Nephron (organoid): ENCODE data around the gene LAMA2.
"Not testable (repeated sequence)": the region's sequence is repeated elsewhere in the genome, so short reads cannot be mapped to it uniquely, and the experiment has no call there.

Experiments
- H3K27ac Mint-ChIP-seq, 3 experiments: 2 replicates each; pipeline ENCODE4 v1.8.0; 2020; ENCODE audit warnings: mixed read lengths in 3 of 3, mild to moderate bottlenecking in 2 of 3, moderate library complexity in 1 of 3
- H3K27me3 Mint-ChIP-seq: 2 replicates; pipeline ENCODE4 v1.8.0; 2021; ENCODE audit warnings: low read depth, mild to moderate bottlenecking, moderate library complexity, mixed read lengths
- H3K36me3 Mint-ChIP-seq: 2 replicates; pipeline ENCODE4 v1.8.0; 2020; ENCODE audit warnings: low read depth, mixed read lengths
- H3K4me1 Mint-ChIP-seq: 2 replicates; pipeline ENCODE4 v1.8.0; 2020; ENCODE audit warnings: mixed read lengths
- H3K4me3 Mint-ChIP-seq, 3 experiments: 2 replicates each; pipeline ENCODE4 v1.8.0; 2020; ENCODE audit warnings: mild to moderate bottlenecking in 3 of 3, mixed read lengths in 3 of 3, moderate library complexity in 2 of 3
- H3K9me3 Mint-ChIP-seq: 2 replicates; pipeline ENCODE4 v1.8.0; 2020; ENCODE audit warnings: mixed read lengths
- TF ChIP-seq, protein P1 (sequence below), 3 experiments: fragments of 200-600 bp; sonication (generic); IDR thresholded peaks; one replicate each; pipeline ENCODE4 v1.5.0; 2021; ENCODE audit warnings: antibody characterized with exemption in 3 of 3; ENCODE audit not compliant: unreplicated experiment in 3 of 3

Gene LAMA2

DNA sequence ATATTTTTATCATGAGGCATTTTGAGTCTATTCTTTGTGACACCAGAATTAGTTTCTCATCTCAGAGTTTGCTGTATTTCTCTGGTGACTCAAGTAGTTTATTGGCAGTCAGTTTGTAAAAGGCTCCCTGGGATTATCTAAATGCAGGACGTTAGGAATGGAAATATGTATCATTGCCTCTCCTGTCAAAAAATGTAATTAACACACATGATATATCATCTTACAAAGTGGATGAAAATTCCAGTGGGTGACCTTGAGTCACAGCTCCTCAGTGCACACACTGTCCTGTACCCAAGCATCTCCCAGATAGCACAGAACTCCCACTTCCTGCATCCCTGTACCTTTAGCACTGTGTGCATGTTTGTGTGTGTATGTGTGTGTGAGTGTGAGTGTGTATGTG lies 258.6 kb downstream of the LAMA2 start:
- TF ChIP-seq, protein P1, sequence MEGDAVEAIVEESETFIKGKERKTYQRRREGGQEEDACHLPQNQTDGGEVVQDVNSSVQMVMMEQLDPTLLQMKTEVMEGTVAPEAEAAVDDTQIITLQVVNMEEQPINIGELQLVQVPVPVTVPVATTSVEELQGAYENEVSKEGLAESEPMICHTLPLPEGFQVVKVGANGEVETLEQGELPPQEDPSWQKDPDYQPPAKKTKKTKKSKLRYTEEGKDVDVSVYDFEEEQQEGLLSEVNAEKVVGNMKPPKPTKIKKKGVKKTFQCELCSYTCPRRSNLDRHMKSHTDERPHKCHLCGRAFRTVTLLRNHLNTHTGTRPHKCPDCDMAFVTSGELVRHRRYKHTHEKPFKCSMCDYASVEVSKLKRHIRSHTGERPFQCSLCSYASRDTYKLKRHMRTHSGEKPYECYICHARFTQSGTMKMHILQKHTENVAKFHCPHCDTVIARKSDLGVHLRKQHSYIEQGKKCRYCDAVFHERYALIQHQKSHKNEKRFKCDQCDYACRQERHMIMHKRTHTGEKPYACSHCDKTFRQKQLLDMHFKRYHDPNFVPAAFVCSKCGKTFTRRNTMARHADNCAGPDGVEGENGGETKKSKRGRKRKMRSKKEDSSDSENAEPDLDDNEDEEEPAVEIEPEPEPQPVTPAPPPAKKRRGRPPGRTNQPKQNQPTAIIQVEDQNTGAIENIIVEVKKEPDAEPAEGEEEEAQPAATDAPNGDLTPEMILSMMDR (IDR thresholded peaks at IDR 0.05; ENCODE audit: unreplicated experiment in 3 of 3) = no peak
- Mint-ChIP-seq H3K27ac (peak overlapping the region in 2 of 3 experiments; percentile 58 to 82), H3K4me1 (peaks cover 48% of the 10 kb centered on the region), H3K9me3 (no peaks in the 10 kb centered on the region), H3K27me3 (no peaks in the 10 kb centered on the region), H3K36me3 (no peaks in the 10 kb centered on the region), H3K4me3 (no peak overlapping the region)

DNA sequence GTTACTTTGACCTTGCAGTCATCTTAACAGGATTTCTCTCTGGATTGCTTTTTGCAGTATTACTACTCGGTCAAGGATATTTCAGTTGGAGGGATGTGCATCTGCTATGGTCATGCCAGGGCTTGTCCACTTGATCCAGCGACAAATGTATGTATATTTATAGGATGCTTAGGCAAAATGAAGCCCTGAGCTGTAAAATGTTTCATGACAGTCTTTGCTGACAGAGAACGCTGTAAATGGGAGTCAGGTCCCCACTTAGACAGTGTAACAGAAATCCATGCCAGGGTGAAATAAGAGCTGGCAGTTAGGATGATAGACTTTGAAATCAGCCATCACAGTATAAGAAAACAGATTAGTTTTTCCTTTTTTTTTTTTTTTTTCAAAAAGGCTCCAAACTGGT lies 264.0 kb downstream of the LAMA2 start:
- Mint-ChIP-seq H3K9me3 (no peaks in the 10 kb centered on the region), H3K27me3 (no peaks in the 10 kb centered on the region), H3K36me3 (no peaks in the 10 kb centered on the region), H3K4me1 (peaks cover 34% of the 10 kb centered on the region), H3K27ac (peak overlapping the region; percentile 51 to 89 (median 81)), H3K4me3 (peak overlapping the region in 1 of 3 experiments; percentile 40)
- TF ChIP-seq, protein P1 (IDR thresholded peaks at IDR 0.05; ENCODE audit: unreplicated experiment in 3 of 3) = no peak

DNA sequence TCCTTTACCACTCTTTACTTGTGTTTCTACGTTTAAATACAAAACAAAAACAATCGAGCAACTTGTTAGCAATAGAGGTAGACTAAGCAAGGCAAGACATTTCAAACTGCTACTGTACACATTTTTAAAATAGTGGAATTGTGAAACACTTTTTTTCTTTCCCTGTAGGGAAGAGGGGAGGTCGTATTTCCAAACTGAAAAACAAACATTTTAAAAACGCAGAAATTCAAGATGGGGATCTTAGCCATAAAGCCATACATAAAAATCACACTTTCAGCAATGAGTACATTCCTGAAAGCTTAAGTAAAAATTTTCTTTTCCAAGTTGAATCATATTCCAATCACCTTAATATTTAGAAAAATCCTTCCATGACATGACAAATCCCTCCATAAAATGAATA lies 267.6 kb downstream of the LAMA2 start:
- TF ChIP-seq, protein P1 (IDR thresholded peaks at IDR 0.05; ENCODE audit: unreplicated experiment in 3 of 3) = no peak
- H3K9me3 Mint-ChIP-seq = no peaks in the 10 kb centered on the region
- H3K36me3 Mint-ChIP-seq = no peaks in the 10 kb centered on the region
- H3K27me3 Mint-ChIP-seq = no peaks in the 10 kb centered on the region
- H3K27ac Mint-ChIP-seq = no peak overlapping the region
- H3K4me3 Mint-ChIP-seq = no peak overlapping the region
- peaks cover 31% of the 10 kb centered on the region for H3K4me1 Mint-ChIP-seq

DNA sequence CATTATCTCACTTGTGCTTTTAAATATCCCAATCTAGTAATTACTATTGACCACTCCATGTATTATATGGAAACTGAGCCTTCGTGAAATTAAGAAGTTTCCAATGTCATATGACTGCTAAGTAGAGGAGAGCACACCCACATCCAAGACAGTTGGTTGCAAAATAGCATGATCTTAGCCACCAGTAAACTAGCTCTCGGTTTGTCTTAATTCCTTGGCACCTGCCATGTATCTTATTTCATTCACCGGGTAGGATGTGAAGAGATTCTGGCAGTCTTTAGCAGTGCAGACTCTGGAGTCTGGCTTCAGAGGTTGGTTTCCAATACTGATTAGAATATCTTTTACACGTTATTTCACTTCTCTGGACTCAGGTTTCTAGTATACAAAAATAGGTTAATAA lies 270.3 kb downstream of the LAMA2 start:
- Mint-ChIP-seq H3K27me3 (no peaks in the 10 kb centered on the region), H3K36me3 (no peaks in the 10 kb centered on the region)

DNA sequence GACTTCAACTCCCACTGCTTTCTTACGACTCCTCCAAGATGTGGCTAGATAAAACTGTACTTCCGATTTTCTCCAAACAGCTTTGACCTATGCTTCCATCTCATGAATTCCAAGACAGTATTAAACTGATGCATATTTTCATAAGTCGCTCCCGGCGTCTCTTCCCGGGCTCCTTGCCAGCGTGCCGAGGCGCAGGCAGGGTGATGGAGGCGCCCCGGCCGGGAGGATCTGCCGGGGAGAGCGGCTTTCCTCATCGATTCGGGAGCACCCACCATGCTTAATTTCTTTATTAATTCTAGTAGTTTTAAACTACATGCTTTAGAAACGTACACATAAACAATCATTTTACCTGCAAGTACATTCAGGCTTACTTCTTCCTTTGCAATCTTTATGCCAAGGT lies 276.3 kb downstream of the LAMA2 start:
- not testable (repeated sequence) for H3K4me1 Mint-ChIP-seq

More for the DNA sequence above, 270.3 kb downstream of the LAMA2 start:
- TF ChIP-seq, protein P1 (IDR thresholded peaks at IDR 0.05; ENCODE audit: unreplicated experiment in 3 of 3) = no peak
- H3K9me3 Mint-ChIP-seq = no peaks in the 10 kb centered on the region
- H3K27ac Mint-ChIP-seq = peak overlapping the region in 1 of 3 experiments; percentile 25
- H3K4me3 Mint-ChIP-seq = no peak overlapping the region
- H3K4me1 Mint-ChIP-seq = peaks cover 17% of the 10 kb centered on the region

DNA sequence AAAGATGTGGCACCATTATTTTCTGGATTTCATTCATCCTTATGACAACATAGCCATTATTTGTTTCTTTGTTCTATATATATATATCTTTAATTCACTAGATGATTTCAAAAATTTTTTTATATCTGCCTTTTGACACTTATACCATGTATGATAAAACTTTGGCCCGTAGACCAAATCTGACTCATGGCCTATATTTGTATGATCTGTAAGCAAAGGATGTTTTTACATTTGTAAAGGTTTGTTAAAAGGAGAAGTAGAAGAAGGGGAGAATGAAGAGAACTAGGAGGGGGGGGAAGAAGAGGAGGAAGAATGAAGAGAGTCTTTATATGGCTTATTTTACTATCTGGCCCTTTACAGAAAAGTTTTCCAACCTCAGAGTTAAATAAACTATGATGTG lies 279.7 kb downstream of the LAMA2 start:
- H3K27ac Mint-ChIP-seq = no peak overlapping the region
- no peak overlapping the region for H3K4me3 Mint-ChIP-seq
- no peaks in the 10 kb centered on the region for H3K4me1 Mint-ChIP-seq
- TF ChIP-seq, protein P1 (IDR thresholded peaks at IDR 0.05; ENCODE audit: unreplicated experiment in 3 of 3) = no peak
- no peaks in the 10 kb centered on the region for H3K27me3 Mint-ChIP-seq
- H3K36me3 Mint-ChIP-seq = peaks cover 7% of the 10 kb centered on the region
- peaks cover 5% of the 10 kb centered on the region for H3K9me3 Mint-ChIP-seq

More for the DNA sequence above, 276.3 kb downstream of the LAMA2 start:
- H3K4me3 Mint-ChIP-seq, H3K27ac Mint-ChIP-seq, H3K9me3 Mint-ChIP-seq, H3K27me3 Mint-ChIP-seq, H3K36me3 Mint-ChIP-seq: not testable (repeated sequence)
